ENCODE results near the gene ARID3B.

GRCh38 chr15:74614744-74615507 is 73.9 kb downstream of the ARID3B start:
- TF ChIP-seq CTCF (IDR thresholded peaks at IDR 0.05) (no peak), EZH2phosphoT487 (IDR thresholded peaks at IDR 0.05; ENCODE audit: borderline replicate concordance, low read depth) (no peak), MAX (IDR thresholded peaks at IDR 0.05; ENCODE audit: low read depth) (peak; percentile 40), POLR2AphosphoS5 (IDR thresholded peaks at IDR 0.05; ENCODE audit: low read depth, low read length) (peak; percentile 34; the same call in 1 of the 2 replicates), USF1 (IDR thresholded peaks at IDR 0.05; ENCODE audit: borderline replicate concordance, low read depth) (no peak), RFX5 (IDR thresholded peaks at IDR 0.05; ENCODE audit: low read length) (no peak), ELF1 (IDR thresholded peaks at IDR 0.05) (no peak), CHD2 (IDR thresholded peaks at IDR 0.05; ENCODE audit: low read length, partially characterized antibody) (peak; percentile 85), FOSL2 (IDR thresholded peaks at IDR 0.05; ENCODE audit: borderline replicate concordance, low read depth) (no peak; the same call in 1 of the 2 replicates), EP300 (IDR thresholded peaks at IDR 0.05; ENCODE audit: borderline replicate concordance in 1 of 2, low read depth in 1 of 2, low read length in 1 of 2) (no peak), FOXM1 (IDR thresholded peaks at IDR 0.05; ENCODE audit: low read depth) (no peak), NFIC (IDR thresholded peaks at IDR 0.05; ENCODE audit: borderline replicate concordance) (peak; percentile 52), SMC3 (IDR thresholded peaks at IDR 0.05; ENCODE audit: low read depth, low read length) (no peak), REST (IDR thresholded peaks at IDR 0.05; ENCODE audit: low read depth, low read length) (no peak)

All from SK-N-SH (cell line).